Astrocyte of the cerebellum (primary cell): ENCODE data around the gene COL6A3.

Experiments used
- DNase-seq: peaks from one replicate; pipeline ENCODE4 v3.0.0-alpha.2; 2011; ENCODE audit warnings: low read depth
- H3K4me3 ChIP-seq: 2 replicates; pipeline ENCODE4 v1.5.1; 2011; ENCODE audit warnings: mild to moderate bottlenecking, low read depth, low read length, moderate library complexity
- in situ Hi-C: cut with HindIII; loops from 2 replicates; pipeline ENCODE4 v1.10.0; 2017; ENCODE audit warnings: low sequenced_read_pairs
- TF ChIP-seq, protein P1 (sequence below): IDR thresholded peaks from 2 replicates; pipeline ENCODE4 v1.5.1; 2012; ENCODE audit warnings: low read length, low read depth, moderate library complexity, mild to moderate bottlenecking; ENCODE audit errors: missing control alignments

Gene COL6A3

DNA sequence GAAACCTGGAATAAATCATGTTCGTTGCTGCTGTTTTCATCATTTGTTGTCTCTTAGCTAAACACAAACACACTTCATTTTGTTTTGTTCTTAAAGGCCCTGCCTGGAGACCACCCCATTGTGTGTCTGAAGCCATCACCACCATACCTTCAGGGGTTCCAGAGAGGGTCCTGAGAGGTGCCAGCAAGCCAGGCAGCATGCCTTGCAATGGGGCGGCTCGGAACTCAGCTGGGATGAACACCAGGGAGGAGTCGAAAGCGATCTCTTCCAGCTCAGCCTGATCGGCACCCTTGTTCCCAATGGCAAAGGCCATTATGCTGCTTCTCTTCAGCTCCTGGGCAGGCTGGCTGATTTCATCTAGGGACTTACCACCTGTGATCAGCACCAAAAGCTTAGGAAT, 33.2 kb downstream of the COL6A3 start:
- no peak overlapping the region for H3K4me3 ChIP-seq
- TF ChIP-seq, protein P1, sequence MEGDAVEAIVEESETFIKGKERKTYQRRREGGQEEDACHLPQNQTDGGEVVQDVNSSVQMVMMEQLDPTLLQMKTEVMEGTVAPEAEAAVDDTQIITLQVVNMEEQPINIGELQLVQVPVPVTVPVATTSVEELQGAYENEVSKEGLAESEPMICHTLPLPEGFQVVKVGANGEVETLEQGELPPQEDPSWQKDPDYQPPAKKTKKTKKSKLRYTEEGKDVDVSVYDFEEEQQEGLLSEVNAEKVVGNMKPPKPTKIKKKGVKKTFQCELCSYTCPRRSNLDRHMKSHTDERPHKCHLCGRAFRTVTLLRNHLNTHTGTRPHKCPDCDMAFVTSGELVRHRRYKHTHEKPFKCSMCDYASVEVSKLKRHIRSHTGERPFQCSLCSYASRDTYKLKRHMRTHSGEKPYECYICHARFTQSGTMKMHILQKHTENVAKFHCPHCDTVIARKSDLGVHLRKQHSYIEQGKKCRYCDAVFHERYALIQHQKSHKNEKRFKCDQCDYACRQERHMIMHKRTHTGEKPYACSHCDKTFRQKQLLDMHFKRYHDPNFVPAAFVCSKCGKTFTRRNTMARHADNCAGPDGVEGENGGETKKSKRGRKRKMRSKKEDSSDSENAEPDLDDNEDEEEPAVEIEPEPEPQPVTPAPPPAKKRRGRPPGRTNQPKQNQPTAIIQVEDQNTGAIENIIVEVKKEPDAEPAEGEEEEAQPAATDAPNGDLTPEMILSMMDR, result no peak
- DNase-seq, result no peak
- in situ Hi-C loops, result no loop called here

DNA sequence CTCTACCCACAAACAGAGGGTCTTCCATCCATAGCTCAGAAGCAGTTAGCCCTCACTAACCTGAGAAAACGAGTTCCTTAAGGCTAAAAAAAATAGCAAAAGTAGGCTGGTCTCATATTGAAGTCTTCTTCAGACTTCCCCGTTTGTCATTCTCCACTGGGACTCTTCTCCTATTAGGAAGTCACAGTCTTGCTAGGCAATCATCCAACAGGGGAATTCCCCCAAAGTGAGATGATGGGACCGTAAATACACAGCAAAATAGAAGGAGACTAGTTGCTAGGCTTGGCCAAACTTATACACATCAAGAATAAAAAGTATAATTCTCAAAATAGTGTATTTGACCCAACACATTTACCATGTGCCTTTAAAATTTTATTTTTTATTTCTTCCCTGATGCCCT, 34.3 kb downstream of the COL6A3 start:
- no peak overlapping the region for H3K4me3 ChIP-seq
- in situ Hi-C loops, result no loop called here
- no peak for DNase-seq
- TF ChIP-seq, protein P1, result no peak

DNA sequence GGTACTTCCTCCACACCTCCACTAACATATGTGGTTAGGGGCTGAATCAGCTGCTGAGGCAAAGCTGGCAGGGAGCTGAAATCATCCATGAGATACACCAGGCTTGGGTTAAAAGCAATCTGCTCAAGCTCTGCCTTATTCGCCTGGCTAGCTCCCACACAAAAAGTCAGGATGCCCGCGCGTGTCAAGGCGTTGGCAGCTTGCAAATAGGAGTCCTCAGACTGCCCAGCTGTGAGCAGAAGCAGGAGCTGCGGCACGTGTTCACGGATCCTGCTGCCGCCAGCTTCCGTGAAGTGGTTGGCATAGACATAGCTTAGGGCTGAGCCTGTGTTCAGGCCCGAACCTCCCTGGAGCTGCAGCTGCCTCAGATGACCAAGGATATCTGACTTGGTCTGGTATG, 35.3 kb downstream of the COL6A3 start:
- in situ Hi-C loops, result no loop called here
- DNase-seq, result no peak
- no peak overlapping the region for H3K4me3 ChIP-seq
- TF ChIP-seq, protein P1, result no peak

DNA sequence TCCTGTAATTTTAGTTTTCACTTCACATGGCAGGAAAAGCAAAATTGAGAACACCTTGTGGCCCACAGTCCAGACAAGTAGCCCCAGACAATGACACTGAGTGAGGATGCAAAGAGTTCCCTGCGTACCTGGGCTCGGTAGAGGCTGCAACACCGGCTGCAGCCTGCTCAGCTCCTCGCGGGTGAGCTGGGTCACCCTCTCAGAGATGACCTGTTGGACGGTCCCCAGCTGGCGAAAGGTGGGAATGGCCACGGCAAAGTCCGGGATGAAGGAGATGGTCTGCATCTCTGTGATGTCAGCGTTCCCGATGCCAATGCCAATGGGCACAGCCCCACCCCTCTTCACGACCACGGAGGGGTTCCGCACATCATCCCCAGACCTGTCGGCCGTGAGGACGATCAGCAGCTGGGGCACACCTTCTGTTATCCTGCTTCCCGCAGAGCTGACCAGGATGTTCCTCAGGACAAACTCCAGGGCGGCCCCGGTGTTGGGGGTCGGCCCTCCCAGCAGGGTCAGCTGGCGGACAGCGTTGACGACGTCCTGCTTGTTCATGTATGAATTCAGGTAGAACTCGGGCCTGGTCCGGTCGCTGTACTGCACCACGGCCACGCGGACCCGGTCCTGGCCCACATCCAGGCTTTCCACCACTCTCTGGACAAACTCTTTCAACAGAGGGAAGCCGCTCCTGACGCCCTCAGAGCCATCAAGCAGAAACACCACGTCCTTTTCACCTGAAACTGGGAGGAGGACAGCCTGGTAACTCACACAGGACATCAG, 39.5 kb downstream of the COL6A3 start:
- DNase-seq, result no peak
- TF ChIP-seq, protein P1, result no peak
- H3K4me3 ChIP-seq, result no peak overlapping the region
- in situ Hi-C loops, result no loop called here

DNA sequence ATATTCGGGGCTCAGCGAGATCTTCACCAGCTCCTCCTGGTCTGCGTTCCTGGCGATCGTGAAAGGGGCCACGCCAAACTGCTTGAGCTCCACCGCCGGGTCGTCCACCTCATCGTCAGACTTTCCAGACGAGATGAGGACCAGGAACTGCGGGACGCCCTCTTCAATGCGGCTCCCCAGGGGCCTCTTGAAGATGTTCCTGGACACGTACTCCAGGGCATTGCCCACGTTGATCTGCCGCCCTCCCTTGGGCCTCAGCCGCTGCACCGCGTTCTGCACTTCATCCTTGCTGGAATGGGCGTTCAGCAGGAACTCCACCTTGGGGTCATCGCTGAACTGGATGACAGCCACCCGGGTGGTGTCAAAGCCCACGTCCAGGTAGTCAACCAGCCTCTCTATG, 42.1 kb downstream of the COL6A3 start:
- DNase-seq, result no peak
- TF ChIP-seq, protein P1, result no peak
- H3K4me3 ChIP-seq, result no peak overlapping the region
- in situ Hi-C loops, result no loop called here

DNA sequence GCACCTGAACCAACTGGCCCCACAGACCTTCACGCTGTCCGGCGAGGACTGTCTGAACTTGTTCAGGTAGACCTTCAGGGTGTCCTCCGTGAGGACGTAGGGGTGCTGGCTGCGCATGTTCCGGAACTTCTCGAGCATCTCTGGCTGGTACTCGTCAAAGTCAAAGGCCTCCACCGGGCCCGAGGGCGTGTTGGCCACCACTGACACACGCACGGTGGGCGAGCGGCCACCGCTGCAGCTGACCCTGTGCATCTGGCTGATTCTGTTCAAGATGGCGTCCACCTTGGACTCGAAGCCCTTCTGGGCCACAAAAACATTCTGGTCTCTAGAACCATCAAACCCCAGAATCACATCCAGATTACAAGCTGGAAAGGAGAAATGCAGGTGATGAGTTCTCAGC, 48.3 kb downstream of the COL6A3 start:
- in situ Hi-C loops, result no loop called here
- no peak overlapping the region for H3K4me3 ChIP-seq

More for the DNA sequence above, 48.3 kb downstream of the COL6A3 start:
- no peak for DNase-seq
- TF ChIP-seq, protein P1, result no peak
